ENCODE results near the gene SPATA33. TPM values are rescaled to one million over a fixed set of nuclear protein-coding genes. Genes with fewer than 3 reads are reported as not detected.

SPATA33 gene
- total and polyA plus RNA-seq, 2 donors (not counting 1 experiment from before 2014, with no cell fraction given) = 3.6 to 15.0 TPM

DNA sequence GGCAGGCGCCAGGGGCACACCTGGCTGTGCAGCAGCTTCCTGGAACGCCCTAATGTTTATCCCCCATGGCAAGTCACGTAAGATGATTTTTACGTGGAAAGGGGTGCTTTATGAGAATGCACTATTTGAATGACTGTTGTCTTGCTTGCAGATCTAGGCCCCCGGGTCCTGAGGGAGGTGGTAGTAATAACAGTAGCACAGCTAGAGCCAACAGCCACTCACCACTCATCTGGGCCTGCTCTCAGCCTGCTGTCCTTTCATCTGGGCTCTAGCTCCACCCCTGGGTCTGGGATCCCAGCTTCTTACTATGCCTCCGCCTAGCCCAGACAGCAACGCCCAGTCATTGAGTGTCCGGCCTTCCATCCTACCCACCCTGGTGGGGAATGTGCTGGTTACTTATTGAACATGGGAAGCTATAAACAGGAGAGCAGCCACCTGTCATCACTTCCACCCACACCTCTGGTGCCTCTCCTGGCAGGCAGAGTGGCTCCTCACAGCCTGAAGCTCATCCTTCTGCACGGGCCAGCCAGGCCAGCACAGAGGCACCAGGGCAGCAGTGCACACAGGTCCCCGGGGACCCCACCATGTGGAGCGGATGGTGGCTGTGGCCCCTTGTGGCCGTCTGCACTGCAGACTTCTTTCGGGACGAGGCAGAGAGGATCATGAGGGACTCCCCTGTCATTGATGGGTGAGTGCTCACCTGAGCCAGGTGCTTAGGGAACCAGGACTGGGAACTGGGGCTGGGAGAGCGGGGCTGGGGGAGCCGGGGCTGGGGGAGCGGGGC lies 27.6 kb upstream of the SPATA33 start:
- Histone ChIP-seq H3K79me2 (ENCODE audit: control insufficient read depth, insufficient read depth, low read length) (no peaks in the 10 kb centered on the region), H2AFZ (ENCODE audit: insufficient read depth, low read depth, low read length, poor library complexity, severe bottlenecking) (no peak overlapping the region), H3K36me3 (replicated peaks in 1 of 2; ENCODE audit: control extremely low read depth in 1 of 2, control insufficient read depth in 1 of 2, extremely low read depth in 1 of 2, insufficient read depth in 2 of 2, low read length in 1 of 2) (no peaks in the 10 kb centered on the region), H3K4me3 (ENCODE audit: control extremely low read depth in 1 of 5, extremely low read depth in 1 of 5, insufficient read depth in 1 of 5, low read depth in 2 of 5, low read length in 4 of 5) (no peak overlapping the region), H3K4me1 (ENCODE audit: control insufficient read depth in 2 of 2, insufficient read depth in 2 of 2, low read length in 2 of 2) (no peaks in the 10 kb centered on the region), H3K9ac (ENCODE audit: low read length) (no peak overlapping the region), H4K20me1 (ENCODE audit: control insufficient read depth, insufficient read depth, low read length, poor library complexity, severe bottlenecking) (no peaks in the 10 kb centered on the region), H3K27ac (ENCODE audit: low read length in 2 of 2) (no peak overlapping the region), H3K27me3 (replicated peaks in 1 of 4; ENCODE audit: control extremely low read depth in 1 of 4, control insufficient read depth in 3 of 4, insufficient read depth in 4 of 4, low read length in 3 of 4) (peaks cover 0 to 2% (median 0%) of the 10 kb centered on the region in 4 experiments), H3K9me3 (ENCODE audit: control extremely low read depth in 1 of 3, control insufficient read depth in 2 of 3, insufficient read depth in 1 of 3, low read length in 2 of 3) (peaks cover 0 to 9% (median 0%) of the 10 kb centered on the region in 3 donors), H3K4me2 (replicated peaks; ENCODE audit: low read depth, low read length, poor library complexity, severe bottlenecking) (no peak overlapping the region)
- WGBS (ENCODE audit: insufficient coverage) = 82% methylated on average over 11 of the region's 17 CpGs
- H3K4me3 Mint-ChIP-seq = no peak overlapping the region
- no peak overlapping the region for H3K27ac Mint-ChIP-seq
- no peaks in the 10 kb centered on the region for H3K27me3 Mint-ChIP-seq
- no peak for ATAC-seq (ENCODE audit: low read depth)
- H3K9me3 Mint-ChIP-seq (ENCODE audit: insufficient read depth) = no peaks in the 10 kb centered on the region
- intact Hi-C loops (cut with micrococcal nuclease) = no loop called here
- TF ChIP-seq, protein P1, sequence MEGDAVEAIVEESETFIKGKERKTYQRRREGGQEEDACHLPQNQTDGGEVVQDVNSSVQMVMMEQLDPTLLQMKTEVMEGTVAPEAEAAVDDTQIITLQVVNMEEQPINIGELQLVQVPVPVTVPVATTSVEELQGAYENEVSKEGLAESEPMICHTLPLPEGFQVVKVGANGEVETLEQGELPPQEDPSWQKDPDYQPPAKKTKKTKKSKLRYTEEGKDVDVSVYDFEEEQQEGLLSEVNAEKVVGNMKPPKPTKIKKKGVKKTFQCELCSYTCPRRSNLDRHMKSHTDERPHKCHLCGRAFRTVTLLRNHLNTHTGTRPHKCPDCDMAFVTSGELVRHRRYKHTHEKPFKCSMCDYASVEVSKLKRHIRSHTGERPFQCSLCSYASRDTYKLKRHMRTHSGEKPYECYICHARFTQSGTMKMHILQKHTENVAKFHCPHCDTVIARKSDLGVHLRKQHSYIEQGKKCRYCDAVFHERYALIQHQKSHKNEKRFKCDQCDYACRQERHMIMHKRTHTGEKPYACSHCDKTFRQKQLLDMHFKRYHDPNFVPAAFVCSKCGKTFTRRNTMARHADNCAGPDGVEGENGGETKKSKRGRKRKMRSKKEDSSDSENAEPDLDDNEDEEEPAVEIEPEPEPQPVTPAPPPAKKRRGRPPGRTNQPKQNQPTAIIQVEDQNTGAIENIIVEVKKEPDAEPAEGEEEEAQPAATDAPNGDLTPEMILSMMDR (IDR thresholded peaks at IDR 0.05) = no peak
- TF ChIP-seq EZH2 (IDR thresholded peaks at IDR 0.05; ENCODE audit: borderline replicate concordance, insufficient read depth, low read depth, low read length, poor library complexity, severe bottlenecking) = no peak
- H3K4me1 Mint-ChIP-seq = peaks cover 1% of the 10 kb centered on the region
- POLR2A ChIA-PET = no interaction called here
- DNase-seq = no peak
- CTCF ChIA-PET = no interaction called here

DNA sequence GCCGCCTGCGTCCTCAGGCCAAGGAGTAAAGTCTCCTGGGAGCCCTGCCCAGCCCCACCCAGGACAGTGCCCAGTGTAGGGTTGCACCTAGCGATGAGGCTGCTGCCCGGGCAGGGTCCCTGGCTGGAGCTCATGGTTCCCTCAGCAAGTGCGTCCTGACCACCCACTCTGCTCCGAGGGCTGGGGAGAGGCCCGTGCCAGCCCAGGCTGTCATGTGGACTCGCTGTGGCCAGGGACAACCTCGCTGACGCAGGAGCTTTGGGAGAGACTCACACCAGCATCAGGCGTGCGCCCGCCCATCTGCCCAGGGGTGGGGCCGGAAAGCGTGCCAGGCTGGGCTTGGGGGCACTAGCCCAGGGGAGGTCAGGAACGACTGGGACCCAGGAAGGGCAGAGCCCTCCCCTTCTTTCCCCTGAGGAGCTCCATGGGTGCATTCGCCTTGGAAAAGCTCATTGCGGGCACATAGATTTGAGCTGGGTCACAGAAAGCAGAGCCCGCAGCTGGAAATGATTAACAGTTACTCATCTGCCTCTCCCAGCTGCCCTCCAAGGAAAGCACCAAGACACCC lies 24.5 kb upstream of the SPATA33 start:
- H3K27me3 ChIP-seq (replicated peaks in 1 of 4; ENCODE audit: control extremely low read depth in 1 of 4, control insufficient read depth in 3 of 4, insufficient read depth in 4 of 4, low read length in 3 of 4) = peaks cover 0 to 5% (median 0%) of the 10 kb centered on the region in 4 experiments

More for the DNA sequence above, 24.5 kb upstream of the SPATA33 start:
- Histone ChIP-seq H3K79me2 (ENCODE audit: control insufficient read depth, insufficient read depth, low read length) (no peaks in the 10 kb centered on the region), H3K4me2 (replicated peaks; ENCODE audit: low read depth, low read length, poor library complexity, severe bottlenecking) (no peak overlapping the region), H3K27ac (ENCODE audit: low read length in 2 of 2) (no peak overlapping the region), H3K36me3 (replicated peaks in 1 of 2; ENCODE audit: control extremely low read depth in 1 of 2, control insufficient read depth in 1 of 2, extremely low read depth in 1 of 2, insufficient read depth in 2 of 2, low read length in 1 of 2) (no peaks in the 10 kb centered on the region), H3K9ac (ENCODE audit: low read length) (no peak overlapping the region), H3K9me3 (ENCODE audit: control extremely low read depth in 1 of 3, control insufficient read depth in 2 of 3, insufficient read depth in 1 of 3, low read length in 2 of 3) (peaks cover 0 to 9% (median 0%) of the 10 kb centered on the region in 3 donors), H3K4me1 (ENCODE audit: control insufficient read depth in 2 of 2, insufficient read depth in 2 of 2, low read length in 2 of 2) (no peaks in the 10 kb centered on the region), H3K4me3 (ENCODE audit: control extremely low read depth in 1 of 5, extremely low read depth in 1 of 5, insufficient read depth in 1 of 5, low read depth in 2 of 5, low read length in 4 of 5) (no peak overlapping the region), H4K20me1 (ENCODE audit: control insufficient read depth, insufficient read depth, low read length, poor library complexity, severe bottlenecking) (no peaks in the 10 kb centered on the region), H2AFZ (ENCODE audit: insufficient read depth, low read depth, low read length, poor library complexity, severe bottlenecking) (no peak overlapping the region)
- Mint-ChIP-seq H3K27ac (no peak overlapping the region), H3K4me3 (no peak overlapping the region), H3K9me3 (ENCODE audit: insufficient read depth) (no peaks in the 10 kb centered on the region), H3K4me1 (peaks cover 1% of the 10 kb centered on the region), H3K27me3 (no peaks in the 10 kb centered on the region)
- ChIA-PET POLR2A (interaction anchor here (0.6 kb wide), 1 partner anchor 1063 kb away, joined by 4 read pairs; the partner anchor contains the start of gene ZC3H18), CTCF (interaction anchor here (0.9 kb wide), 1 partner anchor 25 kb away, joined by 3 read pairs; the partner anchor contains the start of genes CHMP1A and SPATA33)
- WGBS (ENCODE audit: insufficient coverage) = 91% methylated on average over 16 of the region's 19 CpGs
- TF ChIP-seq, protein P1 (IDR thresholded peaks at IDR 0.05) = no peak
- TF ChIP-seq EZH2 (IDR thresholded peaks at IDR 0.05; ENCODE audit: borderline replicate concordance, insufficient read depth, low read depth, low read length, poor library complexity, severe bottlenecking) = no peak
- intact Hi-C loops (cut with micrococcal nuclease) = no loop called here
- DNase-seq (no peak), ATAC-seq (ENCODE audit: low read depth) (no peak)

Measured in B cell (primary cell).